KG1 (cell line): ENCODE measurements around the gene USO1.
"Not testable (repeated sequence)": the region's sequence is repeated elsewhere in the genome, so short reads cannot be mapped to it uniquely, and the experiment has no call there.

Experiments
- DNase-seq: peaks from one replicate; lab custom pipeline; 2025; lab: John Stamatoyannopoulos, UW

USO1 gene

DNA sequence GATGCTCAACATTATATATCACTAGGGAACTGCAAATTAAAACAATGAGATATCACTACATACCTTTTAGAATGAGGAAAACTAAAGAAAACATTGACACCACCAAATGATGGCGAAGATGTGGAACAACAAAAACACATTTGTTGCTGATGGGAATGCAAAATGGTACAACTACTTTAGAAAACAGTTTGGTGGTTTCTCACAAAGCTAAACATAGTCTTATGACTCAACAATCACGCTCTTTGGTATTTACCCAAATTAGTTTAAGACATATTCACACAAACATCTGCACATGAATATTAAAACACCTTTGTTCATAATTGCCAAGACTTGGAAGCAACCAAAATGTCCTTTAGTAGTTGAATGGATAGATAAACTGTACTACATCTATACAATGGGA lies 53.2 kb downstream of the USO1 start:
- DNase-seq: no peak

GRCh38 chr4:75779105-75779757 lies 54.9 kb downstream of the USO1 start:
- DNase-seq: no peak

- DNase-seq: no peak
Measured at GRCh38 chr4:75781305-75781704, 56.9 kb downstream of the USO1 start.

GRCh38 chr4:75786526-75786925 lies 62.1 kb downstream of the USO1 start:
- DNase-seq: no peak

DNA sequence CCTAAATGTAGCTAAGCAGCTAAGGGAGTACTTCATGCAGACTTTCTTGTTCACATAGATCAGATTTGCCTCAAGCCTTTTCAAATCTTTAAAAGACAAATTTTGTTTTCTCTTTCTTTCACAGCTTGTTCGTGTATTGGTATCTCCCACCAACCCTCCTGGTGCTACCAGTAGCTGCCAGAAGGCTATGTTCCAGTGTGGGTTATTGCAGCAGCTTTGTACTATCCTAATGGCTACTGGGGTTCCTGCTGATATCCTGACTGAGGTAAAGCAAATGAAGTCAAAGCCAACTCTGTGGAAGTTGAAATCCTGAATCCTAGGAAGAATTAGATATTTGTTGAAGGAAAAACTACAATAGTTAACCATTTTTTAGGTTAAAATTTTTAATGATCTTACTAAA lies 62.6 kb downstream of the USO1 start:
- no peak for DNase-seq

DNA sequence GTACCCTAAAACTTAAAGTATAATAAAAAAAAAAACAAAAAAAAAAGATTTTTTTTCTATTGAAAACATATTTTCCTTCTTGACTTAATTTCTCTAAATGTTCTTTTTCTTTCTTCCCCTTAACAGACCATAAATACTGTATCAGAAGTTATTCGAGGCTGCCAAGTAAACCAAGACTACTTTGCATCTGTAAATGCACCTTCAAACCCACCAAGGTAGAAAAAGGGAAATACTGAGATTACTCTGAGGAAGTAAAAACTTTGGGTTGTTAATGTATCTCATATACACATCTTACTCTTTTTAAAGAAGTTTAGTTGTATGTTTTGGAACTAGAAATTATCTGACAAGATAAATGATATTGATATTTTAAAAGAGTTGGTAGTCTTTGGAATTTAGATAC lies 65.6 kb downstream of the USO1 start:
- no peak for DNase-seq

GRCh38 chr4:75800972-75801371 lies 76.6 kb downstream of the USO1 start:
- DNase-seq: no peak

DNA sequence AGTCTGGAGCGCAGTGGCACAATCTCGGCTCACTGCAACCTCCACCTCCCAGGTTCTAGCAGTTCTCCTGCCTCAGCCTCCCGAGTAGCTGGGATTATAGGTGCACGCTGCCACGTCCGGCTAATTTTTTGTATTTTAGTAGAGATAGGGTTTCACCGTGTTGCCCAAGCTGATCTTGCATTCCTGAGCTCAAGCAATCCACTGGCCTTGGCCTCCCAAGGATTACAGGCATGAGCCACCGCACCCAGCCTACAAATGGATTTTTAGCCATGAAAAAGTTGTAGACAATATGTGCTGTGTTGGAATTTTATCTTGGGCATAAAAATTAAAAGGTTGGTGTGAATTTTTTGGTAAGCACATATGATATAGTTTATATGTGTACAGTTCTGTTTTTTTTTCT lies 81.7 kb downstream of the USO1 start:
- DNase-seq: not testable (repeated sequence)

DNA sequence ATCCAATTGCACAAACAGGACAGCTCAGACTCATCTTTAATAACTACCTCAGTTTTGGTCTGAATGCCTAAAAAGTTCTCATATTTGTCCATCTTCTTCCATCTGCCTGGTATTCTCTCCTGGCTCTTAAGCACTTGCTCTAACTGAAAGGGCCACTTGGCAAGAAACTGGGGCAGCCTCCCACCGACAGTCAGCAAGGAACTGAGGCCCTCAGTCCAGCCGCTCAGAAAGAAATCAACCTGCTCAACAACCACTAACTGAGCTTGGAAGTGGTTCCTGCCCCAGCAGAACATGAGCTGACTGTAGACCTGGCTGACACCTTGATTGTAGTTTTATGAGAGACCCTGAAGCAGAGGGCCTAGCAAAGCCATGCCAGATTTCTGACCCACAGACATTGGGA lies 93.5 kb downstream of the USO1 start:
- DNase-seq: no peak

GRCh38 chr4:75819121-75819520 lies 94.7 kb downstream of the USO1 start:
- DNase-seq: no peak

- DNase-seq: no peak
Measured at GRCh38 chr4:75820197-75820596, 95.8 kb downstream of the USO1 start.

DNA sequence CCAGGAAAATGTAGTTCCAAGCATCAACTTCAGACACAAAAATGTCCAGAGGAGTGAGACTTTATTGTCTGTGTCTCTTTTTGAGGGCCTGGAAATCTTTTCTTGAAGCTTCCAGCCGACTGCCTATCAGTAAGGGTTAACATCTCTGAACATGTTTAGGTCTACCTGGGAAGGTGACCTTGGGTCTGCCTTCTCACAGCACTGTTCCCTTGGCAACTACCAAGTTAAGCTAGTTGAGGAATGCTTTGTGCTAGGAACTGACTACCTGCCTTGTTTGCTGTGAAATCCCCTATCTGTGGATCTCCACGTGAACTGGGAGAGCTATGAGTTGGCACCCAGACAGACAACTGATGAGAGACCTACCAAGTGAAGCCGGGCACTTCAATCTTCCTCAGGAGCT lies 96.3 kb downstream of the USO1 start:
- DNase-seq: no peak

- DNase-seq: no peak
Measured at GRCh38 chr4:75821216-75821615, 96.8 kb downstream of the USO1 start.

GRCh38 chr4:75821966-75822365 lies 97.6 kb downstream of the USO1 start:
- no peak for DNase-seq

GRCh38 chr4:75822416-75822815 lies 98.0 kb downstream of the USO1 start:
- no peak for DNase-seq

- DNase-seq: no peak
Measured at GRCh38 chr4:75823812-75824211, 99.4 kb downstream of the USO1 start.

- no peak for DNase-seq
Measured at GRCh38 chr4:75830906-75831305, 106.5 kb downstream of the USO1 start.

- peak; percentile 40 for DNase-seq
Measured at GRCh38 chr4:75831856-75832405, 107.6 kb downstream of the USO1 start.

DNA sequence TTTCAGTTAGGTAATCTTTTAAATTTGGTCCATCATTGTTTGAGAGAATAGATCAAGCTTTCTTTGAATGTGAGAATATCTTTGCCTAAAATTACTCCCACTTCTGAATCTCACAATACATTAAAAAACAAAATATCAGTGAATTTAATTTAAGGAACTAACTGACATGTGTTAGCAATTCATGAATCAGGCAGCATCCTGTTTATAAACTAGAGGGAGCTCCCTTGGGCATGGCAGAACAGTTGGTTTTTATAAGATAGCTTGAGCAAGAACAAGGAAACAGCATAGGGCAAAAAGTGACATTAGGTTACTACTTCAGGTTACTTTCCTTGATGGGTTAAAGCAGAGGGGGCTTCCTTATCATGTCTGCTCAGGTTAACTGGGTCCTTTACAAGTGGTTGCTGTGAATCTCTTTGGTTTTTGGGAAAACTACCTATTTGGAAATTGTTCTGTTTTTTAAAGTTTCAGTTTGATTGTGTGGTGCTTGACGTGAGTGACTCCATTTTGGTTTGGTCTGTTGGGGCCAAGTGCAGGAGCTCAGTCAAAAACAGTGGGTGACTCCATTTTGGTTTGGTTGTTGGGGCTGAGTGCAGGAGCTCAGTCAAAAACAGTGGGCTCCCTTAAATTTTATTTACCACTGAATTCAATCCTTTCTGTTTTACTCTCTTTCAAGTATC lies 109.9 kb downstream of the USO1 start:
- no peak for DNase-seq

GRCh38 chr4:75834772-75835154 lies 110.4 kb downstream of the USO1 start:
- DNase-seq: no peak

DNA sequence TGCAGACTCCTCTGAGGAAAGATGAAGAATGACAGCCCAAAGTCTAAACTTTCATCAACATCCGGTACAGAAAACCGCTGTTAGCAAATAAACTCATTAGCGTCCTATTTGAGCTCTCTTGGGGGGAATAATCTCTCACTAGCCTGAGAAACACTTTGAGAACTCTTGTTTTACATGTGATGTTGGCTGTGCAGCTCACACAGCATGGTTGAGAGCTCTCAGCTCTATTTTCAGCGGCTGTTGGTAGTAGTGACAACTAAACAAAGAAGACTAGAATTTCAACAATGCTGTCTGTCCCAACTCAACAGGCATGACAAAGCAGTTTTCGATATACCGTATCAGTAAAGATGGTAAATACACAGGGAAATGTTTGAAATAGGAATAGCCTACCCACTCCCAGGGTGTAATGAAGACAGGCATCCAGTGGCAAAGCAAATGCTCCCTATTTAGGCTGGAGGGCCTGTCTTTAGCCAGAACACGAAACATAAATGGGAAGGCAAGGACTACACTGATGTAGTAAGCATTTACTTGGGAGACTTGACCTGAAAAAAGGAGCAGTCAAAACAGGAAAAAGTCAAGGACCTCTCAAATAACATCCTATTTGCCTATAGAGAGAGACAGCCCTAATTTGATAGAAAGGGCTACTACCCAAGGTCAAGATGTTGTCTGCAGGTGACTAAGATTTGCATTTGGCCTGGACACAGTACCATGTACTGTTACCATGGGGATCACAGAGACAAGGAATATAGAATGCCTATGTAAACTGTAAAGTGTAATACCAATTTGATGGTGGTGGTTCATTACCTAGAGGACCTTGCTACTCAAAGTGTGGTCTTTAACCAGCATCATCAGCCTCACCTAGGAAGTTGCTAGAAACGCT lies 117.5 kb downstream of the USO1 start:
- no peak for DNase-seq

GRCh38 chr4:75843596-75843995 lies 119.2 kb downstream of the USO1 start:
- DNase-seq: no peak

DNA sequence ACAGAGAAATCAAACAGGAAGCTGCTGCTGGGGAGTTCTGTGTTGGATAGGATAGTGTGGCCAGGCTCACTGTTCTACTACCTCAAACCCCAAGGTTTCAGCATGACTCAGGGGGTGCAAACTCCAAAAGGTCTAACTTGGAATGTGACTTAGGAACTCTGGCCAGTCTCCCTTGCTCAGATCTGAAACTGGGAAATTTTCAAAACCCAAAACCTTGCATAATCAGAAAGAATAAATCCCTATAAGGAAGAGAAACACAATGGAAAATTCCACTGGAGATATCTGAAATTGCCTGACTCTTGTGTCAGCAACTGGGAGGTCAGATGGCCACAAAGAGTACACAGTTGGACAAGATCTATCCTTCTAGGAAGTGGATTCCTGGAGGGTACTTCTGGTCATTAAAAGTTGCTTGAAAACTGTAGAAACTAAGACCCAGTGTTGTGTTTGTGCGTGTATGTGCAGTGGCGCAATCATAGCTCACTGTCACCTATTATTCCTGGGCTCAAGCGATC lies 119.8 kb downstream of the USO1 start:
- DNase-seq: no peak
